ENCODE results near the gene TSPYL2.

GRCh38 chrX:53078943-53079342 is 3.2 kb upstream of the TSPYL2 start:
- TF ChIP-seq POLR2A (IDR thresholded peaks at IDR 0.05; ENCODE audit: low read length) = no peak
- TF ChIP-seq GATA1 (IDR thresholded peaks at IDR 0.05; ENCODE audit: low read depth, low read length) = no peak
